Caco-2 (cell line): ENCODE measurements around the gene PPP1R27. TPM values are rescaled to one million over a fixed set of nuclear protein-coding genes. Genes with fewer than 3 reads are reported as not detected.

ENCODE experiments used
- BruUV-seq: library from RNA; stranded (reverse); fragments of 400-500 nt; replicated peaks from 2 replicates; lab custom pipeline; 2021; lab: Mats Ljungman, UMichigan
- CTCF ChIA-PET: fragments of 300-600 bp; sonication (Branson Sonifier 250); formaldehyde crosslinking; loops from one replicate; lab custom pipeline; 2022; ENCODE audit warnings: antibody characterized with exemption; lab: Charles Lee
- POLR2A ChIA-PET: fragments of 300-600 bp; sonication (Branson Sonifier 250); formaldehyde crosslinking; loops from one replicate; lab custom pipeline; 2022; ENCODE audit warnings: antibody characterized with exemption; lab: Charles Lee
- DNase-seq, 2 experiments: peaks; one replicate each; pipeline versions ENCODE4 v3.0.0 to v3.0.0-alpha.2; 2020 to 2022
- H3K27me3 ChIP-seq: replicated peaks from 2 replicates; pipeline ENCODE4 v1.6.0; 2011; ENCODE audit warnings: low read length; ENCODE audit not compliant: control insufficient read depth, insufficient read depth
- H3K36me3 ChIP-seq: 2 replicates; pipeline ENCODE4 v1.5.1; 2011; ENCODE audit warnings: low read length; ENCODE audit not compliant: control insufficient read depth, insufficient read depth
- H3K4me1 ChIP-seq: fragments of 250-450 bp; sonication (Bioruptor Pico); 2 replicates; pipeline ENCODE4 v1.5.1; 2020; ENCODE audit warnings: mild to moderate bottlenecking
- H3K4me3 ChIP-seq: 2 replicates; pipeline ENCODE4 v1.5.1; 2011; ENCODE audit warnings: low read depth, mild to moderate bottlenecking, control low read depth, low read length
- H3K9me3 ChIP-seq: fragments of 250-450 bp; sonication (Bioruptor Pico); 2 replicates; pipeline ENCODE4 v1.5.1; 2020; ENCODE audit warnings: mild to moderate bottlenecking, moderate library complexity
- H3K27ac Mint-ChIP-seq: one replicate; pipeline ENCODE4 v1.8.0; 2022; ENCODE audit warnings: mixed read lengths; ENCODE audit not compliant: unreplicated experiment
- H3K27me3 Mint-ChIP-seq: one replicate; pipeline ENCODE4 v1.8.0; 2022; ENCODE audit warnings: mixed read lengths; ENCODE audit not compliant: insufficient read depth, unreplicated experiment
- H3K36me3 Mint-ChIP-seq: one replicate; pipeline ENCODE4 v1.8.0; 2022; ENCODE audit warnings: mild to moderate bottlenecking, mixed read lengths; ENCODE audit not compliant: insufficient read depth, unreplicated experiment
- H3K4me1 Mint-ChIP-seq: one replicate; pipeline ENCODE4 v1.8.0; 2022; ENCODE audit warnings: low read depth, mixed read lengths; ENCODE audit not compliant: unreplicated experiment
- H3K4me3 Mint-ChIP-seq: one replicate; pipeline ENCODE4 v1.8.0; 2022; ENCODE audit warnings: mild to moderate bottlenecking, moderate library complexity, mixed read lengths; ENCODE audit not compliant: unreplicated experiment
- H3K9me3 Mint-ChIP-seq: one replicate; pipeline ENCODE4 v1.8.0; 2022; ENCODE audit warnings: mixed read lengths; ENCODE audit not compliant: unreplicated experiment
- CTCF ChIP-seq, 2 experiments: fragments of 200-600 bp in 1 of 2; IDR thresholded peaks; 1 replicate in 1 of 2; 2 replicates in 1 of 2; pipeline versions ENCODE4 v1.5.1 to v1.8.0; 2011 to 2022; ENCODE audit warnings: antibody characterized with exemption in 1 of 2, control low read depth in 1 of 2, inconsistent platforms in 1 of 2, low read depth in 1 of 2, low read length in 1 of 2, mild to moderate bottlenecking in 1 of 2, moderate library complexity in 1 of 2; ENCODE audit not compliant: insufficient read depth in 1 of 2, severe bottlenecking in 1 of 2, unreplicated experiment in 1 of 2
- intact Hi-C: fragments of 100-400 bp; cut with micrococcal nuclease; formaldehyde crosslinking; loops from one replicate; pipeline ENCODE4 v1.10.0; 2022; ENCODE audit not compliant: unreplicated experiment
- total RNA-seq: library from RNA; stranded (reverse); gene quantifications from 2 replicates; pipeline ENCODE4 v1.2.3, GENCODE V29; 2022

Gene PPP1R27
- total RNA-seq, 1 experiment from 2014 or later: 0.93 TPM

- Histone ChIP-seq H3K36me3 (peaks cover 6% of the 10 kb centered on the region), H3K4me3 (peak within 1 kb of the TSS; percentile 84), H3K9me3 (no peaks in the 10 kb centered on the region), H3K27me3 (no peaks in the 10 kb centered on the region), H3K4me1 (peaks cover 17% of the 10 kb centered on the region)
- Mint-ChIP-seq H3K36me3 (peaks cover 98% of the 10 kb centered on the region), H3K4me3 (peak within 1 kb of the TSS; percentile 89), H3K27ac (peak within 1 kb of the TSS; percentile 94), H3K27me3 (no peaks in the 10 kb centered on the region), H3K4me1 (peaks cover 18% of the 10 kb centered on the region), H3K9me3 (no peaks in the 10 kb centered on the region)
- intact Hi-C loops: loop anchor here (1.0 kb wide), 2 partner anchors 12 to 27 kb away; partner anchors contain the start of gene MCRIP1
- CTCF ChIA-PET: no interaction called here
- peak in 1 of 2 experiments; percentile 46 for DNase-seq
- TF ChIP-seq CTCF (IDR thresholded peaks at IDR 0.05; ENCODE audit: insufficient read depth in 1 of 2, low read depth in 1 of 2, low read length in 1 of 2, severe bottlenecking in 1 of 2, unreplicated experiment in 1 of 2): no peak
- POLR2A ChIA-PET: interaction anchor here (0.5 to 1.2 kb wide), 7 partner anchors 10 to 493 kb away, joined by 3 to 7 read pairs (median 4); partner anchors contain the start of genes ALYREF, DCXR and MCRIP1
- BruUV-seq: no TSS peak
Observed at GRCh38 chr17:81859906-81860755, 25.3 kb upstream of the PPP1R27 start, which contains the start of gene P4HB. Gene P4HB (minus strand): TSS chr17:81860535. CDS start chr17:81860471, 64 bp downstream.

GRCh38 chr17:81858967-81859905 lies 24.4 kb upstream of the PPP1R27 start:
- TF ChIP-seq CTCF (IDR thresholded peaks at IDR 0.05; ENCODE audit: insufficient read depth in 1 of 2, low read depth in 1 of 2, low read length in 1 of 2, severe bottlenecking in 1 of 2, unreplicated experiment in 1 of 2): no peak
- H3K4me3 Mint-ChIP-seq: peak overlapping the region; percentile 89
- Histone ChIP-seq H3K36me3 (peaks cover 8% of the 10 kb centered on the region), H3K4me3 (peak overlapping the region; percentile 84), H3K9me3 (no peaks in the 10 kb centered on the region), H3K4me1 (peaks cover 17% of the 10 kb centered on the region), H3K27me3 (no peaks in the 10 kb centered on the region)
- ChIA-PET CTCF (interaction anchor here (0.5 to 1.2 kb wide), 2 partner anchors 37 to 190 kb away, joined by 3 to 4 read pairs; no protein-coding TSS in a partner anchor), POLR2A (interaction anchor here (0.6 to 0.8 kb wide), 3 partner anchors 18 to 26 kb away, joined by 4 to 8 read pairs (median 4); partner anchors contain the start of gene MCRIP1)
- peaks cover 98% of the 10 kb centered on the region for H3K36me3 Mint-ChIP-seq
- no peaks in the 10 kb centered on the region for H3K9me3 Mint-ChIP-seq
- H3K4me1 Mint-ChIP-seq: peaks cover 18% of the 10 kb centered on the region
- no peaks in the 10 kb centered on the region for H3K27me3 Mint-ChIP-seq
- BruUV-seq: TSS peak; percentile 54
- peak overlapping the region; percentile 94 for H3K27ac Mint-ChIP-seq
- DNase-seq: peak in 1 of 2 experiments; percentile 37
- intact Hi-C loops: no loop called here
